Neuronal stem cell (in vitro differentiated cells): ENCODE results near the gene SPDYE6.
"Not testable (repeated sequence)": the region's sequence is repeated elsewhere in the genome, so short reads cannot be mapped to it uniquely, and the experiment has no call there.

ENCODE experiments used
- DNase-seq: peaks from one replicate; pipeline ENCODE4 v3.0.0-alpha.2; 2013; ENCODE audit warnings: low spot score
- H2AFZ ChIP-seq: one replicate; pipeline ENCODE4 v1.6.1; 2013; ENCODE audit warnings: mild to moderate bottlenecking, low read length, inconsistent platforms
- H2AK5ac ChIP-seq: 2 replicates; pipeline ENCODE4 v1.6.1; 2013; ENCODE audit warnings: low read depth, mild to moderate bottlenecking, inconsistent platforms, low read length, moderate library complexity, mixed read lengths
- H2BK120ac ChIP-seq: 2 replicates; pipeline ENCODE4 v1.6.1; 2013; ENCODE audit warnings: low read depth, mild to moderate bottlenecking, inconsistent platforms, low read length, moderate library complexity, mixed read lengths
- H2BK12ac ChIP-seq: one replicate; pipeline ENCODE4 v1.6.1; 2013; ENCODE audit warnings: low read length, inconsistent platforms
- H2BK15ac ChIP-seq: 2 replicates; pipeline ENCODE4 v1.6.1; 2013; ENCODE audit warnings: mild to moderate bottlenecking, low read length, inconsistent platforms, mixed read lengths
- H2BK5ac ChIP-seq: one replicate; pipeline ENCODE4 v1.6.1; 2013; ENCODE audit warnings: inconsistent platforms, mild to moderate bottlenecking, low read length, moderate library complexity
- H3K14ac ChIP-seq: one replicate; pipeline ENCODE4 v1.6.1; 2013; ENCODE audit warnings: low read length, inconsistent platforms
- H3K18ac ChIP-seq: 2 replicates; pipeline ENCODE4 v1.6.1; 2013; ENCODE audit warnings: low read length, inconsistent platforms
- H3K23ac ChIP-seq: 2 replicates; pipeline ENCODE4 v1.6.1; 2013; ENCODE audit warnings: low read depth, mild to moderate bottlenecking, mixed read lengths, low read length, inconsistent platforms; ENCODE audit not compliant: poor library complexity
- H3K27ac ChIP-seq: replicated peaks from 3 replicates; pipeline ENCODE4 v1.5.1; 2013; ENCODE audit warnings: low read length, inconsistent platforms
- H3K27me3 ChIP-seq, 3 experiments: 2 replicates each; pipeline ENCODE4 v1.6.1; 2013; ENCODE audit warnings: low read length in 3 of 3, mild to moderate bottlenecking in 2 of 3, inconsistent platforms in 1 of 3, low read depth in 1 of 3, mixed read lengths in 1 of 3, moderate library complexity in 1 of 3; ENCODE audit not compliant: control insufficient read depth in 3 of 3, insufficient read depth in 3 of 3
- H3K36me3 ChIP-seq, 2 donors: replicated peaks in 1 of 2; 2 replicates each; pipeline ENCODE4 v1.6.1; 2013; ENCODE audit warnings: low read length in 2 of 2; ENCODE audit not compliant: control insufficient read depth in 2 of 2, insufficient read depth in 2 of 2
- H3K4ac ChIP-seq: 2 replicates; pipeline ENCODE4 v1.6.1; 2013; ENCODE audit warnings: inconsistent platforms, mild to moderate bottlenecking, low read length, moderate library complexity
- H3K4me1 ChIP-seq, 2 donors: 1 replicate in 1 of 2; 2 replicates in 1 of 2; pipeline ENCODE4 v1.6.1; 2013; ENCODE audit warnings: low read length in 2 of 2, low read depth in 1 of 2; ENCODE audit not compliant: control insufficient read depth in 2 of 2, insufficient read depth in 1 of 2
- H3K4me2 ChIP-seq: one replicate; pipeline ENCODE4 v1.6.1; 2013; ENCODE audit warnings: mild to moderate bottlenecking, low read length, inconsistent platforms; ENCODE audit not compliant: insufficient read depth, poor library complexity, severe bottlenecking
- H3K4me3 ChIP-seq, 2 donors: 2 replicates each; pipeline ENCODE4 v1.5.1; 2013; ENCODE audit warnings: low read length in 2 of 2, mild to moderate bottlenecking in 2 of 2, inconsistent platforms in 1 of 2, moderate library complexity in 1 of 2
- H3K79me1 ChIP-seq: one replicate; pipeline ENCODE4 v1.6.1; 2013; ENCODE audit warnings: low read depth, mild to moderate bottlenecking, inconsistent platforms, low read length, moderate library complexity
- H3K9ac ChIP-seq: one replicate; pipeline ENCODE4 v1.6.1; 2013; ENCODE audit warnings: mild to moderate bottlenecking, low read depth, low read length, inconsistent platforms; ENCODE audit not compliant: poor library complexity
- H3K9me3 ChIP-seq, 2 donors: replicated peaks in 1 of 2; 2 replicates each; pipeline versions ENCODE3 to v1.6.1; 2013; ENCODE audit warnings: low read length in 2 of 2, mild to moderate bottlenecking in 2 of 2, inconsistent platforms in 1 of 2, low read depth in 1 of 2, mixed read lengths in 1 of 2, moderate library complexity in 1 of 2; ENCODE audit not compliant: control insufficient read depth in 2 of 2, insufficient read depth in 1 of 2
- H4K8ac ChIP-seq: one replicate; pipeline ENCODE4 v1.6.1; 2013; ENCODE audit warnings: low read depth, mild to moderate bottlenecking, inconsistent platforms, low read length, moderate library complexity
- H4K91ac ChIP-seq: one replicate; pipeline ENCODE4 v1.6.1; 2013; ENCODE audit warnings: low read length, low read depth, mild to moderate bottlenecking, inconsistent platforms; ENCODE audit not compliant: poor library complexity
- WGBS, 2 donors: extraction: QIAGEN DNeasy Blood & Tissue Kit; methylation state at CpG; one replicate each; pipeline ENCODE4 v1.1.7; 2013; ENCODE audit warnings: missing lambda C conversion rate in 2 of 2, mixed read lengths in 1 of 2; ENCODE audit not compliant: insufficient read length in 2 of 2, insufficient replicate concordance in 1 of 2; ENCODE audit errors: extremely low coverage in 2 of 2; 5-methylcytosine and 5-hydroxymethylcytosine counted together

The SPDYE6 gene

GRCh38 chr7:102376964-102377466 is 20.8 kb upstream of the SPDYE6 start:
- no peaks in the 10 kb centered on the region for H3K9me3 ChIP-seq
- no peak overlapping the region for H2BK5ac ChIP-seq
- no peak overlapping the region for H2AFZ ChIP-seq
- H3K27me3 ChIP-seq: no peaks in the 10 kb centered on the region
- H3K18ac ChIP-seq: no peak overlapping the region
- no peak overlapping the region for H3K14ac ChIP-seq
- H3K9ac ChIP-seq: no peak overlapping the region
- H4K8ac ChIP-seq: no peak overlapping the region
- H3K4ac ChIP-seq: no peak overlapping the region
- no CpG with 5 or more reads among the region's 6 CpGs for WGBS, 2 donors
- H2AK5ac ChIP-seq: no peak overlapping the region
- H3K4me1 ChIP-seq: no peaks in the 10 kb centered on the region
- no peak overlapping the region for H3K4me3 ChIP-seq
- H3K23ac ChIP-seq: no peak overlapping the region
- no peak for DNase-seq
- H4K91ac ChIP-seq: no peak overlapping the region
- no peak overlapping the region for H3K4me2 ChIP-seq
- peaks cover 7 to 56% of the 10 kb centered on the region in 2 donors for H3K36me3 ChIP-seq
- no peak overlapping the region for H2BK15ac ChIP-seq
- no peak overlapping the region for H3K27ac ChIP-seq
- H2BK120ac ChIP-seq: no peak overlapping the region
- H2BK12ac ChIP-seq: no peak overlapping the region
- no peaks in the 10 kb centered on the region for H3K79me1 ChIP-seq

GRCh38 chr7:102372796-102373195 is 16.6 kb upstream of the SPDYE6 start:
- not testable (repeated sequence) for H3K9ac ChIP-seq, H3K4me2 ChIP-seq, H3K14ac ChIP-seq, H3K4me3 ChIP-seq, H4K91ac ChIP-seq, H3K79me1 ChIP-seq, H4K8ac ChIP-seq, H3K27ac ChIP-seq, H3K4ac ChIP-seq, DNase-seq, H3K9me3 ChIP-seq, H2BK5ac ChIP-seq, H2BK12ac ChIP-seq, H2AK5ac ChIP-seq, H2AFZ ChIP-seq, H2BK15ac ChIP-seq, H3K27me3 ChIP-seq, H3K4me1 ChIP-seq, H3K23ac ChIP-seq, H2BK120ac ChIP-seq, H3K18ac ChIP-seq
- H3K36me3 ChIP-seq: peaks cover 2 to 26% of the 10 kb centered on the region in 2 donors
- no CpG with 5 or more reads among the region's 2 CpGs for WGBS, 2 donors

GRCh38 chr7:102370038-102370437 is 13.8 kb upstream of the SPDYE6 start:
- not testable (repeated sequence) for H3K9ac ChIP-seq, H3K4ac ChIP-seq, H3K9me3 ChIP-seq, H2AFZ ChIP-seq, H3K27ac ChIP-seq, H3K79me1 ChIP-seq, H3K4me3 ChIP-seq, H2AK5ac ChIP-seq, H2BK15ac ChIP-seq, H2BK5ac ChIP-seq, H4K8ac ChIP-seq, H3K4me2 ChIP-seq, H4K91ac ChIP-seq, H3K18ac ChIP-seq, H3K4me1 ChIP-seq, H2BK120ac ChIP-seq, H3K27me3 ChIP-seq, H3K23ac ChIP-seq, H3K14ac ChIP-seq, DNase-seq, H2BK12ac ChIP-seq
- peaks cover 0 to 15% of the 10 kb centered on the region in 2 donors for H3K36me3 ChIP-seq

- H3K4me3 ChIP-seq, H3K14ac ChIP-seq, H3K23ac ChIP-seq, H3K27ac ChIP-seq, H2AFZ ChIP-seq, H3K9ac ChIP-seq, H3K18ac ChIP-seq, H3K36me3 ChIP-seq, H3K9me3 ChIP-seq, H3K4me1 ChIP-seq, H3K79me1 ChIP-seq, H2BK5ac ChIP-seq, H2BK12ac ChIP-seq, H2BK15ac ChIP-seq, DNase-seq, H3K4me2 ChIP-seq, H4K8ac ChIP-seq, H3K27me3 ChIP-seq, H4K91ac ChIP-seq, H2AK5ac ChIP-seq, H2BK120ac ChIP-seq, H3K4ac ChIP-seq: not testable (repeated sequence)
- no CpG with 5 or more reads among the region's 7 CpGs for WGBS, 2 donors
These were observed 9.1 kb upstream of the SPDYE6 start for GRCh38 chr7:102365390-102365789.
